GM19025 (cell line): Measurements from ENCODE around the gene KCNT1.

Source experiments
- ATAC-seq: cut with Tn5 transposase; IDR thresholded peaks from one replicate; pipeline ENCODE4 v1.9.1; 2021; ENCODE audit warnings: mild to moderate bottlenecking, low read depth, moderate library complexity; ENCODE audit not compliant: unreplicated experiment

The KCNT1 gene

DNA sequence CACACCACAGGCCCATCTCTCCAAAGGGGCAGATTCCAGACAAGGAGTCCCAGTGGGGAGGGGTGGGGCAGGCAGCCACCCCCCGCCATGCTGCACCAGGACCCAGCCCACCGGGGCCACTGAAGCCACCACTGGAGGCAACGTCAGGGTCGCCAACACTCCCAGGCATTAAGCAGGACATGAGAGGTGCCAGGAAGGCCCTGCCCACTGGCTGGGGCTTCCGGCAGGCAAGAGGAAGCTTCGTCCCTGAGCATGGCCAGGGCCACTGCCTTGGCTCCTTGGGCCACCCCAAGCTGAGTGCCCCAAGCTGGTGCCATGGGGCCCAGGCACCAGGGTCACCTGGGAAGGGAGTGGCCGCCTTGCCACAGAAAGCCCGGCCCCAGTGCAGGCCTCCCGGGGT is 17.5 kb downstream of the KCNT1 start:
- ATAC-seq: no peak

DNA sequence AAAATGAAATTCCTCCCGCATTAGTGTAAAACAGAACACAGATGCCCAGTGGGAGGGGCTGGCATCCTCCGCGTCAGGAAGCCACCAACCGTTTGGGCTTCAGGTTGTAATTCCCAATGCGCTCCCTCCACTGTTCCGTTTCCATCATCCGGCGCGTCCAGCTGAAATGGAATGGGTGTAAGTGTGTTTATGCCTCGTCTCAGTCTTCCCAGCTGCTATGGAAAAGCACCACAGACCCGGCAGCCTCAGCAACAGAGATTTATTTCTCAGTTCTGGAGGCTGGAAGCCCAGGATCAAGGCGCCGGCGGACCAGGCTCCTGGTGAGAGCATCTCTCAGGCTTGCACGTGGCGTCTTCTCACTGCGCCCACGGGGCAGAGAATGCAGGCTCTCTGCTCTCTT is 20.4 kb downstream of the KCNT1 start:
- no peak for ATAC-seq

DNA sequence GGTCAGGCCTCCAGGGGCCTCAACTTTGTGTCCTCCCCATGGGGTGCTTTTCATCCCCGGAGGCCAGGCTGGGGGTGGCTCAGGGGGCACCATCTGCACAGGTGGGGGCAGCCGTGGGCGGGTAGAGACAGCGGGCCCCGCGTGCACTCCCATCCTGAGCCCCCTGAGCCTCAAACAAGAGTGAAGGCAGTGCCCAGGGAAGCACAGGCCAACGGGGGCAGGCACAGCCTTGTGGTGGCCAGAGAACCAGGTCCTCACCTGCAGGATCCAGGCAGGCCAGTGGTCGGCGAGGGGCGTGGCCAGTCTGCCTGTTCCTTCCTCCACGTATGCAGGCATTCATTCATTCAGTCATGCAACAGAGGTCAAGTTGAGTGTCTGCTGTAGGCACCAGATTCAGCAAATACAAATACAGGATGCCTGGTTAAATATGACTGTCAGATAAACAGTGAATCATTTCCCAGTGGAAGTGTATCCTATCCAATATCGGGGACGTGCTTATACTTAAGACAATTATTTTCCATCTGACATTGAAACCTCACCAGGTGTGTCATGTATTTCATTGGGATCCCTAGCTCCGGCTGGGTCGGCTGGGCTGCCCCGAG is 22.3 kb downstream of the KCNT1 start:
- ATAC-seq: no peak

DNA sequence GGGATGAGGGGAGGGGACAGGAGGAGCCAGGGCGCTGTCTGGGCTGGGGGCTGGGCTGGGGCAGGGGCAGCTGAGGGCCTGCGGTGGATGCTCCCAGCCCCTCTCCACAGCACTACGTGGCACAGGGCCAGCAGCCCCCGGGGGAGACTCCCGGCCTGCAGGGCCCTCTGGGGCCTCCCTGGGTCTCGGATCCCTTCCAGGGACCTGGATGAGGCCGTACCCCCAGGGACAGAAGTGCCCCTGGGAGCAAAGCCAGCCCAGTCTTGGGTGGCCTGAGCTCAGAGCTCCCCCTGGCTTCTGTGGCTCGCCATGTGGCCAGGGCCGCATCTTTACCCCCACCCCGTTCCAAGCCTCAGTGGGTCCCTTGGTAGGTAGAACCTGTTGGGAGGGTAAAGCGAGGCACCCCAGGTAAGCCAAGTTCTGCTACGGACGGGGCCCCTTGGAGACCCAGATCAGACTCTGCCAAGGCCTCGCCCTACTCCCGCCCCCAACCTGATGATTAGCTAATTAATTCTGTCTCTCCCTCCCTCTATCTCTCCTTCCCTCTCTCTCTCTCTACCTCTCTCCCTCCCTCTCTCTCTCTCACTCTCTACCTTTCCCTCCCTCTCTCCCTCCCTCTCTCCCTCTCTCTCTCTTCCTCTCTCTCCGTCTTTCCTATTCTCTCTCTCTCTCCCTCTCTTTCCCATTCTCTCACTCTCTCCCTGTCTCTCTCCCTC is 24.3 kb downstream of the KCNT1 start:
- no peak for ATAC-seq

DNA sequence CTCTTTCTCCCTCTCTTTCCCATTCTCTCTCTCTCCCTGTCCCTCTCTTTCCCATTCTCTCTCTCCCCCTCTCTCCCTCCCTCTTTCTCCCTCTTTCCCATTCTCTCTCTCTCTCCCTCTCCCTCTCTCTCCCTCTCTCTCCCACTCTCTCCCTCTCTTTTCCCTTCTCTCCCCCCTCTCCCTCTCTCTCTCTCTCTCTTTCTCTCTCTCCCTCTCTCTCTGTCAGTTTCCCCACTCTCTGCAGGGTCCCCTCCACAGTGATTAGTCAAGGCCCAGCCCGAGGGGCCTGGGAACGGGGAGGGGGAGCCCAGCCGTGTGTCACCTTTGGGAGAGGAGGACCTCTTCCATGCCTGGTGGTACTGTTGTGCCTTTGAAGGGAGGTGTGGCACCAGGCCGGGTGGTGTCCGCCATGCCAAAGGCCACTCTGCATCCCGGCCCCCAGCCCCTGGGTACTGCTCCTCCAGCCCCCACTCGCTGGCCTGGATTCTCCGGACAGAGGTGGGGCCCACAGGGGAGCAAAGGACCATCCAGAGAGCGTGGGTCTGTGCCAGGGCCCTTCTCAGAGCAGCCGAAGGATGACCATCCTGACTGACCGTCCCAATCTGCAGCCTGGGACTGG is 25.4 kb downstream of the KCNT1 start:
- ATAC-seq: no peak

DNA sequence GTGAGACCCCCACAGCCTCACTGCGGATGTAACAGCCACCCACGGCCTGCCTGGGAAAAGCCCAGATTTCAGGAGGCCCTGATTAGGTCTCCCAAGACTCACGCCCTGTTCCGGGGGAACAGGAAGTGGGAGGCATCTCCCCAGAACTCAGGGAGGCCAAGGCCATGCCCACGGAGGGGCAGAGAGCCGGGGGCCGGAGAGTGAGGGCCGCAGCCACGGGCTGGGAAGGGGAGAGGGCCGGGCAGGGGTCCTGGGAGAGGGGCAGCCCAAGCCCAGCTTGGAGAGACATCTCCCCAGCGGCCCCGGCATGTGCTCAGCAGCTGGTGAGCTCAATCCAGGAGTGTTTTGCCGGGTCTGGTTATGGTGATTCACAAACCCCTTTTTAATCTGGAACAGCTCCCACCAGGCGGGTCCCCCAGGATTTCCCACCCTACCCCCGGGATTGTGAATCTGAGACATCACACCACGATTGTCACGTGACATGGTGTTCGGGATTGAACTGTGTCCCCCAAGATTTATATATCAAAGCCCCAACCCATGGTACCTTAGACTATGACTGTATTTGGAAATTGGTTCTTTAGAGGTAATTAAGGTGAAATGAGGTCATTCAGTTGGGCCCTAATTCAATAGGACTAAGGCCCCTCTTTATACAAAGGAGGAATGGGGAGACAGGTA is 26.6 kb downstream of the KCNT1 start:
- ATAC-seq: no peak

DNA sequence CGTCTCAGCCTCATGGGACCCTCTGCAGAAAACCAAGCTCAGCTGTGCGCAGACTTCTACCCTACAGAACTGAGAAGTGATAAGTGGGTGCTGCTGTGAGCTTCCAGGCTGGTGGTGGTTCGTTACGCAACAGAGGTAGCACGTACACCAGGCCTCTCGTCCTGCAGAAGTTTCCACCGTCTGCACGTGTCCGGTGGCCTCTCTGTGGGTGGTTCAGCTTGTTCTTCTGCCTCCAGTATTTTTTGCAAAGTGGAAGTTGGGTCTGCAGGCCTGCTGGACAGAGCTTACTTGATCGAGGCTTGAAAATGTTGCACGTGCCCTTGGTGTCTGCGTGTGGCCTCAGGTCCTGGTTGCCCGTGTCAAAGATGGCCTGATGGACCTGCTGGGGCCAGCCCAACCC is 27.5 kb downstream of the KCNT1 start:
- no peak for ATAC-seq

DNA sequence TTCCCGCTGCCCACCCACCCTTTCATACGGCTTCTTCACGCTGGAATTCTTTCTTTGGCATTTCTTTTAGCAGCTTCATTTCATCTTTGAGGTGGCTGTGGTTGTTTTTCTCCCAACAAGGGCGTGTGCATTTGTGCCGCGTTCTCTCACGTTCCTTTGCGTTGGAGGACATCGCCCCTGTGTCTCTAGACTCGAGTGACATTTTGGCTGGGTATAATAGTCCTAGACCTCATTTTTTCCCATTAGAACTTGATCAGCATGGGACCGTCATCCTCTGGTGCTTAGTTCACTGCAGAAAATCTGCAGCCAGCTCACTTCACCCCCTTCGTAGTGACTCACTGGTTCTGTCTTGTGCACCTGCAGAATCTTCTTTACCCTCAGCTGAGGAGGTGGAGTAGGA is 29.5 kb downstream of the KCNT1 start:
- no peak for ATAC-seq

DNA sequence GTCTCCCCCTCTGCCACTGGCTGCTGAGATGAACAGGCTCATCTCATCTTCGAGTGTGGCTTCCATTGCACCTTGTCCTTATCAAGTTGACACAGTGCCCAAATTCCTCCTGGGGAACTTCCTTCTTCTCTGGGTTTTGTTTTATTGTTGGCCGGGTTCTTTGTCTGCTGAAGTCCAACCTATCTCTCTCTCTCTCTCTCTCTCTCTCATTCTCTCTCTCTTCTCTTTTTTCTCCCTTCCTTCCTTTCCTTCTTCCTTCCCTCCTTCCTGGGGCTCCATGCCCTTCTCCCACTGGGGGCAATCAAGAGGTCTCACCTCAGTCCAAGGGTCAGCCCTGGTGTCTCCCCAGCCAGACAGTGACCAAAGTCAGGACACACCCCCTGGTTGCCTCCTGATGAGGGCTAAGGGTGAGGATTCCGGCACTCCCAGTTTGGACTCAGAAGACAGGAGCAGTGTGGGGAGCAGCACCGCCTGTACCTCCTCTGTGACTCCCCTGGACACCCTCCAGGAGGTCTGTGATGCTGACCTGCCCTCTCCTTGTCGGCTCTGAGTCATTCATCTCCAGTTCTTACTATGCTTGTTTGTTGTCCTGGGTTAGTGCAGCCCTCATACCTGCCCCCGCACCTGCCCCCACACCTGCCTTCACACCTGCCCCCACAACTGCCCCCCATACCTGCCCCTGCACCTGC is 30.7 kb downstream of the KCNT1 start:
- no peak for ATAC-seq

DNA sequence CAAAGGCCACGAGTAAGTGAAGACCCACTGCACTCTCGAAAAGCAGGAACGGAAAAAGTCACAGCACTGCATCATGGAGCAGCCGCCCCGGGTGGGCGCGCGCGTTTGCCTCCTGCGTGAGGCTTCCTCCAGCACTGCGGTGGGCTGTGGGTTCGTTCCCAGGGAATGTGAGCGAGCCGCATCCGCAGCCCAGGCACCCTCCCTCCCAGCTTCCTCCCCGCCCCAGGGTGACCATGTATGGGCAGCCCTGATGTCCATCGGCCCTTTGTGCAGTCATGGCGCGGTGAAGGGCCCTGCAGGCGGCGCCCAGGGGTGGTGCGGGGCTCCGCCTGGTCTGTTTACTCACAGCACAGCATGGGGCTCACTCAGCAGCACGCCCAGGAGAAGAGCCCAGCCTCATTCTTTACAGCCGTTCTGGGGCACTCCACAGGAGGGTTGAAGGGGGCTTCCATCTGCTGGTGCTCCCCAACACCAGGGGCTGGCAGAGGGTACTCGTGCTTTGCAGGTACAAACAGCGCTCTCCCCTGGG is 32.7 kb downstream of the KCNT1 start:
- no peak for ATAC-seq

DNA sequence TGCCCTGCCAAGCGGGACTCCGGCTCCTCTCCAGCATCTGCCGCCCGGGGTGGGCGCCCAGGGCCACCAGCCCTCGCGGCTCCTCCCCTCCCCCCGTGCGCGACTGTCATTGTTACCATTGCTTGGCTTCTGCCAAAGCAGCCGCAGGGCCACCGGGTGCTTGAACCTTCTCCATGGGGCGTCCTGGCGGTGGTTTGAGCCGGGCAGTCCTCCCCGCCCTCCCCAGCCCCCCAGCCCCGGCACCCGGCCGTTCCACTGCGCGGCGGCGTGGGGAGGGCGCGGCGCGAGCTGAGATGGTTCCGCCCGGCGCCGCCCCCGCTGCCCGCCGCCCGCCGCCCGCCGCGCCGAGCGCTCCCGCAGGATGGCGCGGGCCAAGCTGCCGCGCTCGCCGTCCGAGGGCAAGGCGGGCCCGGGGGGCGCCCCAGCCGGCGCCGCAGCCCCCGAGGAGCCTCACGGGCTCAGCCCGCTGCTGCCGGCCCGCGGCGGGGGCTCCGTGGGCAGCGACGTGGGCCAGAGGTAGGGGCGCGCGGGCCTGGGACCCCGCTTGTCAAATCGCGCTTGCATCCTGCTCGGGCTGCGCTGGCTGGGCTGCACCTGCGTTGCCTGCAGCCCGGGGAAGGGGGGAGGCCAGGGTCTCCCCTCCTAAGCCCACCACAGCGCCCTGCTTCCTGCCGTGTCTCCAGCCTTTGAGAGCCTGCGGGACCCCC is 34.4 kb downstream of the KCNT1 start:
- ATAC-seq: no peak

DNA sequence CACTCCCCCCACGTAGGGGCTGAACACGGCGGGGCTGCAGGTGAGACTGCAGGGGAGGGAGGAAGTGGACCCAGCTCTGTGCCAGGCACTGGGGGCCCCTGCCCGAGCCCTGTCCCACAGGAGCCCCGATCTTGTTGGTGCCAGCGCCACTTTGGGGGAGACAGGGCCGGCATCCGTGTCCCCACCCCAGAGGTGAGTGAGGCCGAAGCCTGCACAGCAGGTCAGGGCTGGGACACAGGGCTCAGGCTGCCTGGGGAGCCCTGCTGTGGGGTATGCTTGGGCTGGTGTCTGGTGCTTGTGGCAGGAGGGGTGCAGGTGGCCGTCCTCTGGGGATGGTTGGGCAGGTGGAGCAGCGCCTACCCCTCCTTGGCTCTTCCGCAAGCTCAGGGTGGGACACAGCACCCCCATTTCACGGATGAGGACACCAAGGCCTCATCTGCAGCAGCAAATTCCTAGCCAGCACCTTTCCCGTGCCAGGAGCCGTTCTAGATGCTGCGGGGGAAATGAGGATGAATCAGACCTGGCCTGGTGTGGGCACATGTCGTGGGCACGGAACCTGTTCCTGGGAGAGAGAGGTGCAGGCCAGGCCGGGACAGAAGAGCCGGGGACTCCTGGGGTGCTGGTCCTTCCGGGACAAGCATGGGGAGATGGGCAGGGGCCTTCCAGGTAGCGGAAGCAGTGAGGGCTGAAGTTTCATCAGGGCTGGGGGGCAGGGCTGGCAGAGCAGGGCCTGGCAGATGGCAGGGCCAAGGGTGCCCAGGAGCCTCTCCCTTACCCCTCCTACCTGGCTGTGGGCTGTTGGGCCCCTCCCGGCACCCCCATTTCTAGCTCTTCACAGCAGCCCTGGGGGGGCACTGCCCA is 35.2 kb downstream of the KCNT1 start:
- ATAC-seq: no peak

DNA sequence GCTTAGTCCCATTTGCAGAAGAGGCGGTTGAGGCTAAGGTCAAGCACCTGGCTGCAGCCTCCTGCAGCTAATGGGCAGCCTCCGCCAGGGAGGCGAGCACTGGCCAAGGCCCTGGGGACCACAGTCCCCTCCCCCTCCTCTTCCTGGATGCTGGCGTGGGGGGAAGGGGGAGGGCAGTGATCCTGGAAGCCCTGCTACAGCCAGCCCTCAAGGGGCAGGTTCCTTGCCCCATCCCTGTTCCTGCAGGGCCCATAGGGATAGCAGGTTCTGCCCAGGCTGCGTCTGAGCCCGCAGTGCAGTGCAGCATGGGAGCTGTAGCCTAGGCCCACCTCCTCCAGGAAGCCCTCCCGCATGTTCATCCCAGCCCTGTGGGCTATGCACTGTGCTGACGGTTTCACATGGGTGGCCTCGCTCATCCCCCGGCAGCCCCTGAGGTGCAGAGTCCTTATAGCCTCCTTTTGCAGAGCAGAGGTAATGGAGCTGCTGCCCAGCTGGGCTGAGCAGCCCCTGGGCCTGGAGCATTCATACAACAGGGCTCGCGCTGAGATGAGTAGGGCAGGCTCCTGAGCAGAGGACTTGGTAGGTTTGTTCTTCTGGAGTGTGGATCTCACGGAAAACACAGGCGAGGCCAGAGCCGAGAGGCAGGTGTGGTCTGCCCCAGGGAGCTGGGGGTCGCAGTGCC is 36.0 kb downstream of the KCNT1 start:
- ATAC-seq: no peak

DNA sequence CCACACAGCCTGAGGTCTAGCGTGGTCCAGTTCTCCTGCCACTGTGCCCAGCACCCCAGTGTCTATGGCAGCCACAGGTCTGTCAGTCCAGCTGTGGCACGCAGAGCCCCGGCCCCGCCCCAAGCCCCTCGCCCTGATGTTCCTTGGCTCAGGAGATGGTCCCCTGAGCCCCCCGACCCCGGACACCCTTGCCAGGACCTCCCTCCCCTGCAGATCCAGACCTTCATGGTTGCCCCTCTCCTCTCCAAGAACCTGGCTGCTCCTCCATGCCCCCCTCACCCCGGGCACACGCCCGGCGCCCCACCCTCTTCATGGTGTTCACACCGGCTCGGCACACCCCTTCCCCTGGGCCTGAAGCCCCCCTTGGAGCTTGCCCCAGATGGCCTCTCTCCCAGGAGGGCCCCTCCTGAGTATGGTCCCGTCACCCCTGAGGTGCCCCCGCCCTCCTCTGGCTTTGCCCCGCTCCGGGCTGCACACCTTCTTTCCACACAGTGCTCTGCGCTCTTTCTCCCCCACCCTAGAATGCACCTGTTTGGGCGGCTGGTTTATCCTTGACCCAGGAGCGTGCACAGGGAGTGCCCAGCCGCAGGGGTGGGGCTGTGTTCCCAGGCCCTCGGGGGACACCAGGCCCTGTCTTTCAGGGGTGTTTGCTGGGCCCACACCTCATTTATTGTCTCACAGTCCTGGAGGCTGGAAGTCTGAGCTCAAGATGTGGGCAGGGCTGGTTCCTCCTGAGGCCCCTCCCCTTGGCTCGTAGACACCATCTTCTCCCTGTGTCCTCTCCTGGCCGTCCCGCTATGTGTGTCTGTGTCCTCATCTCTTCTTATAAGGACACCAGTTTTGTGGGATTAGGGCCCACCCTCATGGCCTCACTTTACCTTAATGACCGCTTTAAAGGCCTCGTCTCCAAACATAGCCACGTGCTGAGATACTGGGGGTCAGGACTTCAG is 37.6 kb downstream of the KCNT1 start:
- ATAC-seq: no peak

DNA sequence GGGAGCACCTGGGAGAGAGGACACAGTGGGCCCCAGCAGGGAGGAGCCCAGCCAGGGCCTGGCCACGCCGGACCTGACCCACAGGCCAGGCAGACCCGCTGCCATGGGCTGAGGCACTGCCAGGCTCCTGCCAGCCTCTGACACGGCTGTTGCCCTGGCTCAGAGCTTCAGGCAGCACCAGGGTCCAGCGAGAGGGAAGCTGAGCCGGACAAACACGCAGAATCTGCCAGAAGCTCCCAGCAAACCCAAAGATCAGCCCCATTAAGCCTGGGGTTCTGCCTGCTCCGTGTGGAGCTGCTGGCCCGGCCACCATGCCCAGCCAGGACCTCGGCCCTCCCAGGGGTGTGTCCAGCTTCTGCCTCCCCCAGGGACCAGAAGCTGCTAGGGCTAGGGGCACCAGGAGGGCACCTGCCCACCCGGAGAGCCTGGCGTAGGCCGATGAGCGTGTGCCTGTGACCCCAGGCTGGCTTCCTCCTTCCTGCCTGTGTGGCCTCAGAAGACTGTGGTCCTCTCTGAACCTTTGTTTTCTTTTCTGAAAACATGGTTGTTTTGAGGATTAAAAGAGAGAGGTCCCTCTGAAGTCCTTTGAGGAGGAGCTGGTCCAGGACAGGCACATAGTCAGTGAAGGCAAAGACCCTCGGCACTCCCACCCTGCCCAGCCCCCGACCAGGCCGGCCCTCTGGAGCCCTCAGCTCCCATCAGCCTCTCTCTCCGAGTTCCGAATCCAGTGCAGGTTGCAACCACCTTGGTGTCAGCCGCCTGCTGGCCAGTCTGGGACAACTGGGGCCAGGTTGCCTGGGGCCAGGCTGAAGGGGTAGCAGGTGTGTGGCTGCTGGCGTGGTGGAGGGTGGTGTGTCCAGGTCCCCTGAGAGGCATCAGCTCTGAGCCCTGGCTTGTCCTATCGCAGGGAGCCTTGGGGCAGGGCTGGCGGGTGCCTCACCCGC is 39.6 kb downstream of the KCNT1 start:
- no peak for ATAC-seq

DNA sequence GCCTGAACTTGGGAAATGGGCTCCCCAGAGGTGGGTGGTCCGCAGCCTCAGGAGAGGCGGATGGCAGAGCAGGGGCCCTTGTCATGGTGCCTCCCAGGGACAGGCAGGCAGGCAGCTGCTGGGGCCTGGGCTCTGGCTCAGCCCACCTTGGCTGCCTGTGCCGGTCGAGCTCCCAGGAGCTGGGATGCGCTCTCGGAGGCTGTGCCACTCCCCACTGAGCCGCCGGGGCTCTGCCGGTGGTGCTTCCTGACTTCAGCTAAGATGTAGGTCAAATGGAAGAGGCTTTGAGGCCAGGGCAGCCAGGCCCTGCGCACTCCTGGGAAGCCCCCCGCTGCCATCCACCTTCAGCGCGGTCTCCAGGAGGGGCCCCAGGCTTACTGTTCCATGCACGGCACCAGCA is 41.0 kb downstream of the KCNT1 start:
- no peak for ATAC-seq
